Endothelial cell of umbilical vein (primary cell): ENCODE measurements around the gene ZNF837. TPM values are rescaled to one million over a fixed set of nuclear protein-coding genes. Genes with fewer than 3 reads are reported as not detected.
A peak's percentile ranks its signal among the peaks of the same experiment; 100 is the strongest.

Source experiments
- BruUV-seq: library from RNA; stranded (reverse); fragments of 400-500 nt; replicated peaks from 2 replicates; lab custom pipeline; 2021; lab: Mats Ljungman, UMichigan
- CTCF ChIA-PET: fragments of 300-600, 350-600 bp; sonication (Branson Sonifier 250); formaldehyde crosslinking; loops from one replicate; lab custom pipeline; 2021; ENCODE audit warnings: antibody characterized with exemption, inconsistent platforms; lab: Charles Lee
- POLR2A ChIA-PET: fragments of 300-600, 350-600 bp; sonication (Branson Sonifier 250); formaldehyde crosslinking; loops from one replicate; lab custom pipeline; 2021; ENCODE audit warnings: antibody characterized with exemption, inconsistent platforms; lab: Charles Lee
- DNase-seq: peaks from one replicate; pipeline ENCODE4 v3.0.0-alpha.2; 2011; ENCODE audit warnings: low read depth, low spot score
- FAIRE-seq: peaks from 2 replicates; lab custom pipeline; 2011; peaks lifted over from hg19 to GRCh38; lab: Jason Lieb, UNC
- H2AFZ ChIP-seq: 2 replicates; pipeline ENCODE4 v1.6.0; 2012; ENCODE audit warnings: low read depth, low read length, control low read depth, inconsistent platforms
- H3K27ac ChIP-seq: 2 replicates; pipeline ENCODE4 v1.5.1; 2011; ENCODE audit warnings: low read depth, mild to moderate bottlenecking, control low read depth, low read length, moderate library complexity; ENCODE audit not compliant: insufficient read depth
- H3K27me3 ChIP-seq, 2 experiments: 2 replicates each; pipeline versions ENCODE4 v1.6.0 to v1.6.1; 2011; ENCODE audit warnings: low read length in 2 of 2, mixed read lengths in 1 of 2; ENCODE audit not compliant: control insufficient read depth in 2 of 2, insufficient read depth in 2 of 2
- H3K36me3 ChIP-seq, 2 experiments: 2 replicates in 1 of 2; 3 replicates in 1 of 2; pipeline ENCODE4 v1.5.1; 2011; ENCODE audit warnings: low read length in 2 of 2, mild to moderate bottlenecking in 1 of 2, moderate library complexity in 1 of 2; ENCODE audit not compliant: control insufficient read depth in 2 of 2, insufficient read depth in 2 of 2; ENCODE audit errors: extremely low read depth in 1 of 2
- H3K4me1 ChIP-seq: 3 replicates; pipeline ENCODE4 v1.5.1; 2011; ENCODE audit warnings: mild to moderate bottlenecking, low read length; ENCODE audit not compliant: control insufficient read depth, insufficient read depth; ENCODE audit errors: extremely low read depth
- H3K4me2 ChIP-seq: 2 replicates; pipeline ENCODE4 v1.6.1; 2011; ENCODE audit warnings: low read length, control low read depth, mixed read lengths; ENCODE audit not compliant: insufficient read depth
- H3K4me3 ChIP-seq, 3 experiments: fragments of 200-600 bp in 1 of 3; sonication (generic), shearing (Covaris generic) in 1 of 3; replicated peaks in 1 of 3; 2 replicates each; pipeline ENCODE4 v1.5.1; 2011 to 2016; ENCODE audit warnings: control low read depth in 3 of 3, low read length in 3 of 3, mild to moderate bottlenecking in 2 of 3, inconsistent platforms in 1 of 3, low read depth in 1 of 3, moderate library complexity in 1 of 3; ENCODE audit not compliant: insufficient read depth in 1 of 3
- H3K79me2 ChIP-seq: 2 replicates; pipeline ENCODE4 v1.6.0; 2012; ENCODE audit warnings: low read length, inconsistent platforms; ENCODE audit not compliant: control insufficient read depth, insufficient read depth
- H3K9ac ChIP-seq: replicated peaks from 2 replicates; pipeline ENCODE3; 2011; ENCODE audit warnings: low read length, control low read depth; ENCODE audit not compliant: insufficient read depth; ENCODE audit errors: extremely low read depth
- H3K9me1 ChIP-seq: replicated peaks from 3 replicates; pipeline ENCODE4 v1.6.0; 2011; ENCODE audit warnings: mild to moderate bottlenecking, low read length; ENCODE audit not compliant: control insufficient read depth, insufficient read depth; ENCODE audit errors: extremely low read depth
- H3K9me3 ChIP-seq: replicated peaks from 2 replicates; pipeline ENCODE4 v1.5.1; 2012; ENCODE audit warnings: low read length, inconsistent platforms; ENCODE audit not compliant: control insufficient read depth, insufficient read depth
- H4K20me1 ChIP-seq: replicated peaks from 2 replicates; pipeline ENCODE3; 2011; ENCODE audit warnings: mild to moderate bottlenecking, low read length; ENCODE audit not compliant: control insufficient read depth, insufficient read depth; ENCODE audit errors: extremely low read depth
- CTCF ChIP-seq, 2 donors: IDR thresholded peaks; 1 replicate in 1 of 2; 2 replicates in 1 of 2; pipeline ENCODE4 v1.5.1; 2011; ENCODE audit warnings: low read length in 2 of 2, mild to moderate bottlenecking in 2 of 2, moderate library complexity in 2 of 2, control low read depth in 1 of 2, inconsistent platforms in 1 of 2, low read depth in 1 of 2; ENCODE audit not compliant: insufficient read depth in 1 of 2; ENCODE audit errors: extremely low read depth in 1 of 2
- EZH2 ChIP-seq: IDR thresholded peaks from 2 replicates; pipeline ENCODE4 v1.6.1; 2012; ENCODE audit warnings: borderline replicate concordance, low read depth, mild to moderate bottlenecking, moderate library complexity, low read length, inconsistent platforms; ENCODE audit not compliant: severe bottlenecking
- GATA2 ChIP-seq: IDR thresholded peaks from 2 replicates; pipeline ENCODE4 v1.7.0; 2011; ENCODE audit warnings: low read depth, mild to moderate bottlenecking, moderate library complexity, mixed read lengths, low read length; ENCODE audit not compliant: insufficient read length, insufficient read depth
- JUN ChIP-seq: IDR thresholded peaks from 2 replicates; pipeline ENCODE4 v1.6.1; 2011; ENCODE audit warnings: borderline replicate concordance, low read depth; ENCODE audit not compliant: insufficient read length, insufficient read depth
- MYC ChIP-seq: IDR thresholded peaks from one replicate; pipeline ENCODE4 v1.6.1; 2011; ENCODE audit warnings: mild to moderate bottlenecking, low read depth, low read length
- POLR2A ChIP-seq: IDR thresholded peaks from 2 replicates; pipeline ENCODE4 v1.6.1; 2012; ENCODE audit warnings: low read depth, mild to moderate bottlenecking, control low read depth, low read length
- POLR2AphosphoS5 ChIP-seq: IDR thresholded peaks from 2 replicates; pipeline ENCODE4 v1.6.1; 2012; ENCODE audit warnings: low read depth, mild to moderate bottlenecking, control low read depth, low read length, moderate library complexity; ENCODE audit not compliant: insufficient read depth
- dilution Hi-C: fragments of 300-500 bp; cut with MboI; formaldehyde crosslinking; loops from one replicate; pipeline ENCODE4 v1.15.0; 2019; ENCODE audit warnings: low sequenced_read_pairs; ENCODE audit not compliant: extremely low pct_ligation_motif_present
- intact Hi-C: fragments of 100-400 bp; cut with micrococcal nuclease; formaldehyde crosslinking; loops from one replicate; pipeline ENCODE4 v1.10.0; 2022
- polyA plus RNA-seq, 4 experiments: library from polyadenylated mRNA; depleted of rRNA in 3 of 4; stranded (reverse) in 3 of 4; unstranded in 1 of 4; fragments of >200 nt; gene quantifications; 2 replicates each; pipeline versions ENCODE4 v1.2.1 to v1.2.3, GENCODE V29; 2011 to 2012; ENCODE audit warnings: missing spikeins in 1 of 4
- total RNA-seq: library from RNA; stranded (reverse); gene quantifications from 2 replicates; pipeline ENCODE4 v1.2.3, GENCODE V29; 2021

The ZNF837 gene
- total and polyA plus RNA-seq, 2 donors (not counting 3 experiments of a cell fraction or from before 2014, with no cell fraction given): 1.4 to 1.6 TPM

- H3K79me2 ChIP-seq: peaks cover 10% of the 10 kb centered on the region
- no peaks in the 10 kb centered on the region for H3K9me3 ChIP-seq
- H2AFZ ChIP-seq: peak overlapping the region; percentile 84
- DNase-seq (no peak), FAIRE-seq (peak; percentile 18)
- peak overlapping the region; percentile 27 for H3K27ac ChIP-seq
- no peaks in the 10 kb centered on the region for H3K27me3 ChIP-seq
- H3K36me3 ChIP-seq: no peaks in the 10 kb centered on the region
- no peaks in the 10 kb centered on the region for H3K9me1 ChIP-seq
- no peaks in the 10 kb centered on the region for H4K20me1 ChIP-seq
- dilution Hi-C loops (no loop called here), intact Hi-C loops (loop anchor here (1.0 to 2.0 kb wide), 8 partner anchors 33 to 225 kb away; partner anchors contain the start of genes ZNF132, ZNF274, ZNF324B and ZNF497)
- peak overlapping the region; percentile 49 for H3K9ac ChIP-seq
- no TSS peak for BruUV-seq
- H3K4me1 ChIP-seq: peaks cover 15% of the 10 kb centered on the region
- H3K4me2 ChIP-seq: peak overlapping the region; percentile 53
- no peak for TF ChIP-seq POLR2AphosphoS5
- TF ChIP-seq POLR2A: no peak
- no peak for TF ChIP-seq EZH2
- no peak for TF ChIP-seq CTCF (IDR thresholded peaks at IDR 0.05; ENCODE audit: extremely low read depth in 1 of 2, insufficient read depth in 1 of 2, low read depth in 1 of 2, low read length in 2 of 2)
- no peak for TF ChIP-seq JUN
- TF ChIP-seq GATA2: no peak
- no peak for TF ChIP-seq MYC
- H3K4me3 ChIP-seq: peak overlapping the region; percentile 51 to 93 (median 66)
- POLR2A ChIA-PET: interaction anchor here (1.0 kb wide), 1 partner anchor 32 kb away, joined by 3 read pairs; the partner anchor contains the start of gene ZNF132
- CTCF ChIA-PET: interaction anchor here (1.0 kb wide), 1 partner anchor 45 kb away, joined by 3 read pairs; the partner anchor contains the start of gene ZNF497
Measured at GRCh38 chr19:58407658-58408151, 26.9 kb upstream of the ZNF837 start.
